Lung (tissue), 12 donors: ENCODE data around the gene TBCEL. TPM values are rescaled to one million over a fixed set of nuclear protein-coding genes. Genes with fewer than 3 reads are reported as not detected.

ENCODE experiments used
- ATAC-seq: fragments of 200-7000 bp; cut with Tn5 transposase; one replicate; pipeline ENCODE4 v1.9.1; 2020; ENCODE audit warnings: moderate number of reproducible peaks; ENCODE audit not compliant: insufficient read depth, low FRiP score
- DNase-seq, 3 donors: peaks; one replicate each; pipeline ENCODE4 v3.0.0-alpha.2; 2013 to 2017
- H3K27ac ChIP-seq, 2 donors: one replicate each; pipeline ENCODE4 v1.5.1; 2013; ENCODE audit warnings: mild to moderate bottlenecking in 2 of 2, moderate library complexity in 2 of 2, control low read depth in 1 of 2, inconsistent platforms in 1 of 2, low read depth in 1 of 2, low read length in 1 of 2
- H3K27me3 ChIP-seq, 3 donors: one replicate each; pipeline ENCODE4 v1.5.1; 2013; ENCODE audit warnings: low read length in 2 of 3; ENCODE audit not compliant: control insufficient read depth in 3 of 3, insufficient read depth in 3 of 3
- H3K36me3 ChIP-seq, 4 donors: one replicate each; pipeline ENCODE4 v1.5.1; 2013; ENCODE audit warnings: low read length in 4 of 4, mild to moderate bottlenecking in 1 of 4, moderate library complexity in 1 of 4; ENCODE audit not compliant: control insufficient read depth in 4 of 4, insufficient read depth in 4 of 4
- H3K4me1 ChIP-seq, 5 donors: one replicate each; pipeline ENCODE4 v1.5.1; 2013; ENCODE audit warnings: low read length in 5 of 5, mild to moderate bottlenecking in 2 of 5, moderate library complexity in 1 of 5; ENCODE audit not compliant: control insufficient read depth in 5 of 5, insufficient read depth in 5 of 5
- H3K4me3 ChIP-seq: one replicate; pipeline ENCODE4 v1.5.1; 2013; ENCODE audit warnings: mild to moderate bottlenecking, control low read depth, moderate library complexity
- H3K9ac ChIP-seq, 2 donors: one replicate each; pipeline ENCODE4 v1.5.1; 2013; ENCODE audit warnings: low read length in 2 of 2, control low read depth in 1 of 2; ENCODE audit not compliant: insufficient read depth in 1 of 2
- H3K9me3 ChIP-seq, 4 donors: one replicate each; pipeline ENCODE4 v1.5.1; 2013; ENCODE audit warnings: low read length in 3 of 4, mild to moderate bottlenecking in 1 of 4, moderate library complexity in 1 of 4; ENCODE audit not compliant: control insufficient read depth in 4 of 4, insufficient read depth in 3 of 4
- WGBS, 2 donors: extraction: QIAGEN DNeasy Blood & Tissue Kit; methylation state at CpG; one replicate each; pipeline ENCODE4 v1.1.7; 2013; 5-methylcytosine and 5-hydroxymethylcytosine counted together
- polyA plus RNA-seq, 2 donors: library from polyadenylated mRNA; stranded (reverse); fragments of 200-250 nt; gene quantifications; one replicate each; pipeline ENCODE4 v1.2.1, GENCODE V29; 2013
- total RNA-seq, 2 donors: library from RNA; depleted of rRNA in 1 of 2; stranded (reverse); fragments of >200 nt in 1 of 2; gene quantifications; one replicate each; pipeline ENCODE4 v1.2.1, GENCODE V29; 2014 to 2021
- TF ChIP-seq, protein P1 (sequence below): IDR thresholded peaks from 2 replicates; pipeline ENCODE4 v1.5.1; 2012; ENCODE audit warnings: mild to moderate bottlenecking; ENCODE audit errors: control extremely low read depth, extremely low read depth
- donor health status: control.
- donor health status: control.
- donor health status: Bipolar disorder and iron deficiency.
- donor health status: healthy.
- donor health status: DM: yes; HTN: yes; CAD: no.

Gene TBCEL
- total and polyA plus RNA-seq, 4 donors = 5.0 to 73.2 (median 17.5) TPM

DNA sequence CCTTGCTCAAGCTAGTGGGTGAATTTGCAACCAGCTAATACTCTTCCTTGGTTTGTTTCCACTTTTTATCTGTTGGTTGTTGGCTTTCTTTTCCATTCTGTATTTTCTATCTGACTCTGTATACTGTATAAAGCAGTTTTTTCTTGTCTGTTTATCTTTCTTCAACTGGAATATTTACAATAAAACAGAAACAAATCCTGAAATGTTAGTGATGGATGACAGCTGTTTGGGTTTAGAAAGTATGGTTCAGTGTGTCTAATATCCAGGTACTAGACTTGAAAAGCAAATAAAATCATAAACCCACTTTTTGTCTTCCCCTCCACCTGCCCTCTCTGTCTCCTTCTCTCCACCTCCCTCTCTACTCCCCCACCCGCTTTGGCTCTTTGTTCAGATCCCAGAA, 35.3 kb upstream of the TBCEL start:
- no peaks in the 10 kb centered on the region for H3K9me3 ChIP-seq
- DNase-seq (peak in 2 of 3 donors; percentile 92 to 94), ATAC-seq (no peak)
- H3K4me1 ChIP-seq = peaks cover 0 to 56% (median 28%) of the 10 kb centered on the region in 5 donors
- TF ChIP-seq, protein P1, sequence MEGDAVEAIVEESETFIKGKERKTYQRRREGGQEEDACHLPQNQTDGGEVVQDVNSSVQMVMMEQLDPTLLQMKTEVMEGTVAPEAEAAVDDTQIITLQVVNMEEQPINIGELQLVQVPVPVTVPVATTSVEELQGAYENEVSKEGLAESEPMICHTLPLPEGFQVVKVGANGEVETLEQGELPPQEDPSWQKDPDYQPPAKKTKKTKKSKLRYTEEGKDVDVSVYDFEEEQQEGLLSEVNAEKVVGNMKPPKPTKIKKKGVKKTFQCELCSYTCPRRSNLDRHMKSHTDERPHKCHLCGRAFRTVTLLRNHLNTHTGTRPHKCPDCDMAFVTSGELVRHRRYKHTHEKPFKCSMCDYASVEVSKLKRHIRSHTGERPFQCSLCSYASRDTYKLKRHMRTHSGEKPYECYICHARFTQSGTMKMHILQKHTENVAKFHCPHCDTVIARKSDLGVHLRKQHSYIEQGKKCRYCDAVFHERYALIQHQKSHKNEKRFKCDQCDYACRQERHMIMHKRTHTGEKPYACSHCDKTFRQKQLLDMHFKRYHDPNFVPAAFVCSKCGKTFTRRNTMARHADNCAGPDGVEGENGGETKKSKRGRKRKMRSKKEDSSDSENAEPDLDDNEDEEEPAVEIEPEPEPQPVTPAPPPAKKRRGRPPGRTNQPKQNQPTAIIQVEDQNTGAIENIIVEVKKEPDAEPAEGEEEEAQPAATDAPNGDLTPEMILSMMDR = no peak
- H3K4me3 ChIP-seq = no peak overlapping the region
- no peaks in the 10 kb centered on the region for H3K36me3 ChIP-seq
- 93 to 100% methylated on average over 1 of the region's 1 CpG for WGBS, 2 donors
- H3K9ac ChIP-seq = no peak overlapping the region
- peaks cover 0 to 4% (median 0%) of the 10 kb centered on the region in 3 donors for H3K27me3 ChIP-seq
- no peak overlapping the region for H3K27ac ChIP-seq

DNA sequence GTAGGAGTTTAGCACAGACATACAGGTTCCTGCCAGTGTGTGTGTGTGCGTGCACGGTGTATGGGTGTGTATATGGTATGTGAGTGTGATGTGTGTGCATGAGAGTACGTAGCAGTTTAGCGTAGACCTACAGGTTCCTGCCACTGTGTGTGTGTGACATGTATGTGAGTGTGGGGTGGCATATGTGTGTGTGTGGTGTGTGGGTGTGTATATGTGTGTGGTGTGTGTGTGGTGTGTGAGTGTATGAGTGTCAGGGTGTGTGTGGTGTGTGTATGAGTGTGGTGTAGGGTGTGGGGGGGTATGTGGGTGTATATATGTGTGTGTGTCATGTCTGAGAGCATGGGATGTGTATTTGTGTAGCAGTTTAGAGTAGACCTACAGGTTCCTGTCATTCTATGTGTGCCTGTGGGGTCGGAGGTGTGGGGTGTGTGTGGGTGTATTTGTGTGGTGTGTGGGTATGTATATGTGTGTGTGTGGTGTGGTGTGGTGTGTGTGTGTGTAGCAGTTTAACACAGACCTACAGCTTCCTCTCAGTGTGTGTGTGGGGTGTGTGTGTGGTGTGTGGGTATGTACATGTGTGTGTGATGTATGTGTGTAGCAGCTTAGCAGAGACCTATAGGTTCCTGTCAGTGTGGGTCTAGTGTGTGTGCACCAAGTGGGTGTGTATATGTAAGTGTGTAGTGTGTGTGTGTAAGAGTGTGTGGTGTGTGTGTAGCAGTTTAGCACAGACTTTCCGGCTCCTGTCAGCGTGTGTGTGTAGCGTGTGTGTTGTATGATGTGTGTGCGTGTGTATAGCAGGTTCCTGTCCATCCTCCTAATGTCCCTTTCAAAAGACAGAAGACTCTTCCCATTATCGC, 31.8 kb upstream of the TBCEL start:
- TF ChIP-seq, protein P1 = no peak
- no peak for DNase-seq
- Histone ChIP-seq H3K9me3 (no peaks in the 10 kb centered on the region), H3K4me3 (no peak overlapping the region), H3K36me3 (no peaks in the 10 kb centered on the region), H3K27ac (no peak overlapping the region), H3K4me1 (peaks cover 0 to 39% (median 23%) of the 10 kb centered on the region in 5 donors), H3K27me3 (peaks cover 0 to 4% (median 0%) of the 10 kb centered on the region in 3 donors), H3K9ac (peak overlapping the region in 1 of 2 donors; percentile 56)
- no peak for ATAC-seq
- WGBS, 2 donors = 95 to 97% methylated on average over 10 of the region's 10 CpGs

DNA sequence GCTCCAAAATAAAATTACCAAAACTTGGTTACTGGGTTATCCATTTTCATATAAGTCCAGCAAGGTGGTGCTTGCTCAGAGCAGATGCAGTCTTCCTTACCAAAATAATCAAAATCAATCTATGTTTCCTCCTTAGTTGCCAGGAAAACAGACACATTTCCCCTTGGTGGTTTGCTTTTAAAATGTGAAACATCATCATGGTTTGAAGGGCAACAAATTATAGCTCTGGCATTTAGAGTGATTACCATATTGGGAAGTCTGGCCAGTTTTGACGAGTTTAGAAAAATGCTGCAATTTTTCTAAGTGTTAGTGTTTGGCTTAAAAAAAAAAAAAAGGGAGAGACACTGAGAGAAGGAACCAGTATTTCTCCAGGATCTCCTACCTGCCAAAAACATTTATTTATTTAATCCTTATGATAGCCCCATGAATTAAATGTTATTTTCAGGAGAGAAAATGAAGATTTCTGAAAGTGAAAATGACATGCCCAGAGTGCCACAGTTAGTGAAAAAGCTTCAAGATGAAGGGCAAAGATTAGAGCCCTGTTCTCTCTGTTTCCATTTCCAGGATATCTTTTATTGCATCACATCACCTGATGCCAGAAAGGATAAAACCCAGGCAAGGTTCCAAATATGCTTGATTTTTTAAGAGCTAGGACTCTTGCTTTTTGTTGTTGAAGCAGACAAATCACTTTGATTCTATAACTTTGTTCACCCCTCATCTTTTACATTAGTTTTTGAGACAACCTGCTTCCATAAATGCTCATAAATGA, 29.6 kb upstream of the TBCEL start:
- H3K9ac ChIP-seq = no peak overlapping the region
- 10 to 21% methylated on average over 1 of the region's 1 CpG for WGBS, 2 donors

More for the DNA sequence above, 29.6 kb upstream of the TBCEL start:
- Histone ChIP-seq H3K27me3 (peaks cover 0 to 4% (median 0%) of the 10 kb centered on the region in 3 donors), H3K27ac (no peak overlapping the region), H3K4me1 (peaks cover 0 to 17% (median 2%) of the 10 kb centered on the region in 5 donors), H3K9me3 (no peaks in the 10 kb centered on the region), H3K4me3 (no peak overlapping the region), H3K36me3 (no peaks in the 10 kb centered on the region)
- TF ChIP-seq, protein P1 = no peak
- DNase-seq (no peak), ATAC-seq (no peak)
